Measurements from ENCODE around the gene DLG4. TPM values are rescaled to one million over a fixed set of nuclear protein-coding genes. Genes with fewer than 3 reads are reported as not detected.
A peak's percentile ranks its signal among the peaks of the same experiment; 100 is the strongest.

The DLG4 gene
- total and polyA plus RNA-seq, 3 donors from 2014 or later, result 26.3 to 49.8 (median 45.9) TPM

GRCh38 chr17:7178973-7179316, 40.7 kb downstream of the DLG4 start:
- no peaks in the 10 kb centered on the region for H3K36me3 ChIP-seq (ENCODE audit: low read depth, missing control alignments)
- H3K27ac ChIP-seq, result no peak overlapping the region
- 57 to 59% methylated on average over 11 of the region's 11 CpGs for WGBS, 2 donors
- intact Hi-C loops (cut with DNase I; ENCODE audit: low total_unique reads), result no loop called here
- peaks cover 12% of the 10 kb centered on the region for H3K4me1 ChIP-seq
- H3K9me3 ChIP-seq, result no peaks in the 10 kb centered on the region
- no peak for DNase-seq
- no peaks in the 10 kb centered on the region for H3K27me3 ChIP-seq
- H3K4me3 ChIP-seq, result no peak overlapping the region
- TF ChIP-seq CTCF (IDR thresholded peaks at IDR 0.05), result no peak
- TF ChIP-seq POLR2A (IDR thresholded peaks at IDR 0.05), result no peak

GRCh38 chr17:7177954-7178477, 41.6 kb downstream of the DLG4 start:
- TF ChIP-seq POLR2A (IDR thresholded peaks at IDR 0.05), result no peak
- H3K27me3 ChIP-seq, result no peaks in the 10 kb centered on the region
- DNase-seq, result no peak
- no peak overlapping the region for H3K27ac ChIP-seq
- peaks cover 12% of the 10 kb centered on the region for H3K4me1 ChIP-seq
- no peaks in the 10 kb centered on the region for H3K36me3 ChIP-seq (ENCODE audit: low read depth, missing control alignments)
- H3K9me3 ChIP-seq, result no peaks in the 10 kb centered on the region
- 5 to 7% methylated on average over 17 to 18 of the region's 18 CpGs for WGBS, 2 donors
- H3K4me3 ChIP-seq, result peak overlapping the region; percentile 21 to 42
- intact Hi-C loops (cut with DNase I; ENCODE audit: low total_unique reads), result no loop called here

- peaks cover 12% of the 10 kb centered on the region for H3K4me1 ChIP-seq
- intact Hi-C loops (cut with DNase I; ENCODE audit: low total_unique reads), result no loop called here
- H3K27me3 ChIP-seq, result no peaks in the 10 kb centered on the region
- peak overlapping the region; percentile 21 to 42 for H3K4me3 ChIP-seq
- no peaks in the 10 kb centered on the region for H3K9me3 ChIP-seq
- no peak overlapping the region for H3K27ac ChIP-seq
- TF ChIP-seq POLR2A (IDR thresholded peaks at IDR 0.05) (no peak), CTCF (IDR thresholded peaks at IDR 0.05) (peak; percentile 17 to 80 (median 65))
- no peaks in the 10 kb centered on the region for H3K36me3 ChIP-seq (ENCODE audit: low read depth, missing control alignments)
- 2 to 3% methylated on average over 22 to 31 of the region's 31 CpGs for WGBS, 2 donors
- peak; percentile 83 for DNase-seq
These were observed 42.3 kb downstream of the DLG4 start for GRCh38 chr17:7177191-7177953.

GRCh38 chr17:7176841-7177190, 42.8 kb downstream of the DLG4 start:
- DNase-seq, result no peak
- WGBS, 2 donors, result 2 to 4% methylated on average over 16 to 17 of the region's 17 CpGs
- no peaks in the 10 kb centered on the region for H3K27me3 ChIP-seq
- no peaks in the 10 kb centered on the region for H3K9me3 ChIP-seq
- no peaks in the 10 kb centered on the region for H3K36me3 ChIP-seq (ENCODE audit: low read depth, missing control alignments)
- H3K27ac ChIP-seq, result no peak overlapping the region
- TF ChIP-seq POLR2A (IDR thresholded peaks at IDR 0.05), result no peak
- TF ChIP-seq CTCF (IDR thresholded peaks at IDR 0.05), result no peak
- H3K4me1 ChIP-seq, result peaks cover 12% of the 10 kb centered on the region
- H3K4me3 ChIP-seq, result peak overlapping the region; percentile 21 to 42
- intact Hi-C loops (cut with DNase I; ENCODE audit: low total_unique reads), result no loop called here

GRCh38 chr17:7176107-7176840, 43.4 kb downstream of the DLG4 start:
- WGBS, 2 donors, result 55 to 62% methylated on average over 1 of the region's 1 CpG
- Histone ChIP-seq H3K27ac (no peak overlapping the region), H3K36me3 (ENCODE audit: low read depth, missing control alignments) (no peaks in the 10 kb centered on the region), H3K9me3 (no peaks in the 10 kb centered on the region), H3K27me3 (no peaks in the 10 kb centered on the region), H3K4me3 (no peak overlapping the region), H3K4me1 (peaks cover 12% of the 10 kb centered on the region)
- no peak for DNase-seq
- TF ChIP-seq POLR2A (IDR thresholded peaks at IDR 0.05), result no peak
- no peak for TF ChIP-seq CTCF (IDR thresholded peaks at IDR 0.05)
- intact Hi-C loops (cut with DNase I; ENCODE audit: low total_unique reads), result no loop called here
